ENCODE results near the gene NEK6.

NEK6 gene

GRCh38 chr9:124326378-124326777, 68.6 kb downstream of the NEK6 start:
- DNase-seq: no peak

GRCh38 chr9:124327491-124327890, 69.7 kb downstream of the NEK6 start:
- DNase-seq: no peak

GRCh38 chr9:124328285-124328684, 70.5 kb downstream of the NEK6 start:
- DNase-seq: no peak

- no peak for DNase-seq
Observed at GRCh38 chr9:124329206-124329792, 71.5 kb downstream of the NEK6 start.

- DNase-seq: no peak
Observed at GRCh38 chr9:124330011-124330697, 72.4 kb downstream of the NEK6 start.

- no peak for DNase-seq
Observed at GRCh38 chr9:124331580-124331979, 73.8 kb downstream of the NEK6 start.

- DNase-seq: no peak
Observed at GRCh38 chr9:124332361-124333202, 74.8 kb downstream of the NEK6 start.

- no peak for DNase-seq
Observed at GRCh38 chr9:124333203-124333579, 75.4 kb downstream of the NEK6 start.

- DNase-seq: no peak
Observed at GRCh38 chr9:124334568-124335319, 77.0 kb downstream of the NEK6 start.

- DNase-seq: no peak
Observed at GRCh38 chr9:124335320-124335707, 77.6 kb downstream of the NEK6 start.

GRCh38 chr9:124337562-124337961, 79.8 kb downstream of the NEK6 start:
- no peak for DNase-seq

- no peak for DNase-seq
Observed at GRCh38 chr9:124339603-124340146, 81.9 kb downstream of the NEK6 start.

- DNase-seq: no peak
Observed at GRCh38 chr9:124340219-124341069, 82.7 kb downstream of the NEK6 start.

GRCh38 chr9:124341455-124342170, 83.9 kb downstream of the NEK6 start:
- no peak for DNase-seq

- no peak for DNase-seq
Observed at GRCh38 chr9:124342402-124342775, 84.6 kb downstream of the NEK6 start.

- DNase-seq: peak; percentile 5
Observed at GRCh38 chr9:124342776-124343485, 85.2 kb downstream of the NEK6 start.

- no peak for DNase-seq
Observed at GRCh38 chr9:124343533-124344290, 86.0 kb downstream of the NEK6 start.

- no peak for DNase-seq
Observed at GRCh38 chr9:124344291-124345050, 86.7 kb downstream of the NEK6 start.

- DNase-seq: no peak
Observed at GRCh38 chr9:124345063-124345462, 87.3 kb downstream of the NEK6 start.
